ENCODE data around the gene ZBTB16.

ZBTB16 gene

DNA sequence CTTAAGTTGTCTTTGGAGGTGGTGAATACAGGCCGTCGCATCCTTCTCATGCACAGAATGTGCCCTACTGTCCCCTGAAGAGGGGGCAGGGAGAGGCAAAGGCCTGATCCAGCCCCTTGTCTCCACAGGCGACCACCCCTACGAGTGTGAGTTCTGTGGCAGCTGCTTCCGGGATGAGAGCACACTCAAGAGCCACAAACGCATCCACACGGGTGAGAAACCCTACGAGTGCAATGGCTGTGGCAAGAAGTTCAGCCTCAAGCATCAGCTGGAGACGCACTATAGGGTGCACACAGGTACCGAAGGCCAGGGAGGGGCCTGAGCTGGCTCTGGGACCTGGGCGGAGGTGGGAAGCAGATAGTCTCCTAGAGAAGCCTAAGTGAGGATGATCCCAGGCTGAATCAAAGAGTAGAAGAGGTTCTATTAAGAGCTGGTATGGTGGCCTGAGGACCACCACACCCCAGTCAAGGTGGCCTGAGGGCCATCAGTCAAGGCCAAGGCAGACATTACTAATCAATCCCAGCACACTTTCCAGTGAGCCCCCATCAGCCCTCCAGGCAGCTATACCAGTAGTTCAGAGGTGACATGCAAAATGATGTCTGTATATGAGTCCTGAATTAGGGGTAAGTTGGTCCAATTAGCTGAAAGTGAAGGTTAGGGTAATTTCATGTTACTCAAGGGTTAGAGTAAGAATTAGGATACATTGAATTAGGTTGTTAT, 187.7 kb downstream of the ZBTB16 start:
- no peak for DNase-seq (ENCODE audit: low read depth)
- TF ChIP-seq MYC (IDR thresholded peaks at IDR 0.05; ENCODE audit: low read depth, low read length) (no peak), POLR2A (IDR thresholded peaks at IDR 0.05; ENCODE audit: extremely low read depth, insufficient read length) (no peak)
- TF ChIP-seq, protein P1, sequence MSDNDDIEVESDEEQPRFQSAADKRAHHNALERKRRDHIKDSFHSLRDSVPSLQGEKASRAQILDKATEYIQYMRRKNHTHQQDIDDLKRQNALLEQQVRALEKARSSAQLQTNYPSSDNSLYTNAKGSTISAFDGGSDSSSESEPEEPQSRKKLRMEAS (IDR thresholded peaks at IDR 0.05; ENCODE audit: low read depth, low read length) = no peak
- TF ChIP-seq, protein P2, sequence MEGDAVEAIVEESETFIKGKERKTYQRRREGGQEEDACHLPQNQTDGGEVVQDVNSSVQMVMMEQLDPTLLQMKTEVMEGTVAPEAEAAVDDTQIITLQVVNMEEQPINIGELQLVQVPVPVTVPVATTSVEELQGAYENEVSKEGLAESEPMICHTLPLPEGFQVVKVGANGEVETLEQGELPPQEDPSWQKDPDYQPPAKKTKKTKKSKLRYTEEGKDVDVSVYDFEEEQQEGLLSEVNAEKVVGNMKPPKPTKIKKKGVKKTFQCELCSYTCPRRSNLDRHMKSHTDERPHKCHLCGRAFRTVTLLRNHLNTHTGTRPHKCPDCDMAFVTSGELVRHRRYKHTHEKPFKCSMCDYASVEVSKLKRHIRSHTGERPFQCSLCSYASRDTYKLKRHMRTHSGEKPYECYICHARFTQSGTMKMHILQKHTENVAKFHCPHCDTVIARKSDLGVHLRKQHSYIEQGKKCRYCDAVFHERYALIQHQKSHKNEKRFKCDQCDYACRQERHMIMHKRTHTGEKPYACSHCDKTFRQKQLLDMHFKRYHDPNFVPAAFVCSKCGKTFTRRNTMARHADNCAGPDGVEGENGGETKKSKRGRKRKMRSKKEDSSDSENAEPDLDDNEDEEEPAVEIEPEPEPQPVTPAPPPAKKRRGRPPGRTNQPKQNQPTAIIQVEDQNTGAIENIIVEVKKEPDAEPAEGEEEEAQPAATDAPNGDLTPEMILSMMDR (IDR thresholded peaks at IDR 0.05; ENCODE audit: low read depth, low read length) = no peak
- no peak overlapping the region for H3K4me3 ChIP-seq (ENCODE audit: low read depth, low read length)

DNA sequence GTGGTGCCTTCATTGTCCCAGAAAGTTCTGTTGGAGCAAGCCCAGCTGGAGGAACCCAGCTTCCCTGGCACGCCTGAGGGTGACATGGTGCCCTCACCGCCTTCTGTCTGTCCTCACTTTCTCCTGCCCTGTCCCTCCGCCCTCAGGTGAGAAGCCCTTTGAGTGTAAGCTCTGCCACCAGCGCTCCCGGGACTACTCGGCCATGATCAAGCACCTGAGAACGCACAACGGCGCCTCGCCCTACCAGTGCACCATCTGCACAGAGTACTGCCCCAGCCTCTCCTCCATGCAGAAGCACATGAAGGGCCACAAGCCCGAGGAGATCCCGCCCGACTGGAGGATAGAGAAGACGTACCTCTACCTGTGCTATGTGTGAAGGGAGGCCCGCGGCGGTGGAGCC, 190.7 kb downstream of the ZBTB16 start:
- no peak for DNase-seq (ENCODE audit: low read depth)
- TF ChIP-seq MYC (IDR thresholded peaks at IDR 0.05; ENCODE audit: low read depth, low read length) = no peak
- no peak for TF ChIP-seq POLR2A (IDR thresholded peaks at IDR 0.05; ENCODE audit: extremely low read depth, insufficient read length)
- TF ChIP-seq, protein P1 (IDR thresholded peaks at IDR 0.05; ENCODE audit: low read depth, low read length) = no peak
- TF ChIP-seq, protein P2 (IDR thresholded peaks at IDR 0.05; ENCODE audit: low read depth, low read length) = no peak
- no peak overlapping the region for H3K4me3 ChIP-seq (ENCODE audit: low read depth, low read length)

DNA sequence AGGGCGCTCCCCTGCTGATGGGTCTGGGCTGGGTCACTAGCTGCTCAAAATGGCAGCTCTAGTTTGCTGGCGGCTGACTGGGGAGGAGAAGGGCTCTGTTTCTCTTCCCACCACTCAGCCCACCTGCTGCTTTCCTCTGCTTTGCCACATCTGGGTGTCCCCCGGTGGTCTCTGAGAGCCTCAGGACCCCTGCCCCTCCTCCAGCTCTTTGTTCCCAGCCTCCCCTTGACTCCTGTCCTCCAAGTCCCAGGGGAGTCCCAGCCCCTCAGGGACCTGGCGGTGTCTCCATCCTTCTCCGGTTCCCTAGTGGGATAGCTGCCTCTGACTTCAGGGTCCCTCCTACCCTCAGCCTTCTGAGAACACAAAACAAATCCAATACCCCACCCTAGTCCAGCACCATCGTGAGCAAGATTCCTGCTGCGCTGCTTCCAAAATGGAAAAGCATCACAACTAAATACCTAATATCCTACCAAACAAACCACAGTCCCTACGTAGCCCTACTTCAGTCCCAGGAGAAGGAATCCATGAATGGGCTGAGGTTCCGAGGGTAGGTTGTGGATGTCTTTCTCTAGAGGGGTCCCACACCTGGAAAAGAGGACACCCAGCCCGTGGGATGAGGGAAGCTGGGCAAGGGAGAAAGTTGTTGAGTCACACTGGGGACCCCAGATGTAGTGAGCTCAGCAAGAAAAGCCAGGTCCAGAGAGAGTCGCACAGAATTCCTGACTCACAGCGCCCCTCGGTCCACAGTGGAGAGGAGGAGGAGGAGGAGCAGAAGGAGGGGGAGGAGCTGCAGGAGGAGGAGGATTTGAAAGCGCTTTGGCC, 191.7 kb downstream of the ZBTB16 start:
- TF ChIP-seq POLR2A (IDR thresholded peaks at IDR 0.05; ENCODE audit: extremely low read depth, insufficient read length) (no peak), MYC (IDR thresholded peaks at IDR 0.05; ENCODE audit: low read depth, low read length) (no peak)
- TF ChIP-seq, protein P1 (IDR thresholded peaks at IDR 0.05; ENCODE audit: low read depth, low read length) = no peak
- TF ChIP-seq, protein P2 (IDR thresholded peaks at IDR 0.05; ENCODE audit: low read depth, low read length) = no peak
- no peak for DNase-seq (ENCODE audit: low read depth)
- no peak overlapping the region for H3K4me3 ChIP-seq (ENCODE audit: low read depth, low read length)

DNA sequence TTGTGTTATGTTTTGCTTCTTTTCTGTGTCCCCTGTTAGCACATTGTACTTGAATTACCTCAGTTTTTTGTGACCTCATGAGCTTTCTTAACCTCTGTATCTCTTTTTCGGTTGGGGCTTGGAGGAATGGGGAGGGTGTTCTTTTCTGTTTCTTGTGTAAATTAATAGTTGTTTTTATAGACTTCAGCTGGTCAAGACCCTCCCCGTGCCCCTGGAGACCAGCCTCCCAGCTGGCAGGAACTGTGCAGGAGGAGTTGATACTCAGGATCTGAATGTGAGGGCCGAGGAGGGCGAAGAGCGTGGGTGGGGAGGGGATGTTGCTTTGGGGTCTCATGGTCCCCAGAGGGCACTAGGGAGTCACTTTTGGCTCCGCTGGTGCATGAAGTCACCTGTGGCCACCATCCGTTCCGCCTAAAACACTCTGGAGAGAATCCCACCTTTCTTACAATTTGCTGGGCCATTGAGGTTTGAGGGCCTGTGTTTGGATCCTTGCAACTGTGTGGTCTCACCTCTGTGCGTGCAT, 192.4 kb downstream of the ZBTB16 start:
- DNase-seq (ENCODE audit: low read depth) = no peak
- H3K4me3 ChIP-seq (ENCODE audit: low read depth, low read length) = no peak overlapping the region
- TF ChIP-seq, protein P1 (IDR thresholded peaks at IDR 0.05; ENCODE audit: low read depth, low read length) = no peak
- TF ChIP-seq, protein P2 (IDR thresholded peaks at IDR 0.05; ENCODE audit: low read depth, low read length) = no peak
- TF ChIP-seq MYC (IDR thresholded peaks at IDR 0.05; ENCODE audit: low read depth, low read length) (no peak), POLR2A (IDR thresholded peaks at IDR 0.05; ENCODE audit: extremely low read depth, insufficient read length) (no peak)

DNA sequence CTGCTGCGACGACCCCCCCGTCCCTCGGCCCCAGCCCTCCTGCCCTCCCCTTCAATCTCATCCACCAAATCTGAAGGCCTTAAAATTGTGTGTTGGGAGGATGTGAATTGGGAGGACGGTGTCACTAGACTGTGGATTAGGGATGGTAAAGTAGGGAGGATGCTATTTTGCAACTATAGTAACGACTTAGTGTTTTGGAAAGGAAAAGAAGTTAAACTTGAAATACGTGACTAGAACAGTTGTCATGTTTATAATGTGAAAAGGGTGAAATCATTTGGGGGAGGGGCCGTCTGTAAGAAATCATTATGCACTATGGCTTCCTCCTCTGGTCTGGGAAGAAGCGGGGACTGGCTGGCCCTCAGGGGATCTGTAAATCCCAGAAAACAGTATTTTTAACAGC, 193.3 kb downstream of the ZBTB16 start:
- no peak overlapping the region for H3K4me3 ChIP-seq (ENCODE audit: low read depth, low read length)
- TF ChIP-seq, protein P2 (IDR thresholded peaks at IDR 0.05; ENCODE audit: low read depth, low read length) = no peak
- TF ChIP-seq, protein P1 (IDR thresholded peaks at IDR 0.05; ENCODE audit: low read depth, low read length) = no peak
- no peak for TF ChIP-seq MYC (IDR thresholded peaks at IDR 0.05; ENCODE audit: low read depth, low read length)
- no peak for TF ChIP-seq POLR2A (IDR thresholded peaks at IDR 0.05; ENCODE audit: extremely low read depth, insufficient read length)
- no peak for DNase-seq (ENCODE audit: low read depth)

Measured in NB4 (cell line).